SIG-M5 treated with dmso at 0.1 percent for 504 hours (cell line): ENCODE data around the gene PIK3CG.

ENCODE experiments used
- DNase-seq: peaks from one replicate; lab custom pipeline; 2025; ENCODE audit not compliant: unreplicated experiment; lab: John Stamatoyannopoulos, UW

The PIK3CG gene

GRCh38 chr7:106858618-106859532 lies 6.2 kb upstream of the PIK3CG start:
- peak; percentile 52 for DNase-seq

- DNase-seq: peak; percentile 58
Observed at GRCh38 chr7:106862317-106863089, 2.6 kb upstream of the PIK3CG start.

- no peak for DNase-seq
Observed at GRCh38 chr7:106863274-106863997, 1.6 kb upstream of the PIK3CG start.

- peak; percentile 23 for DNase-seq
Observed at GRCh38 chr7:106864298-106865081, 592 bp upstream of the PIK3CG start.

GRCh38 chr7:106866298-106867281 lies 1.5 kb downstream of the PIK3CG start:
- DNase-seq: peak; percentile 76

GRCh38 chr7:106867641-106868351 lies 2.7 kb downstream of the PIK3CG start:
- DNase-seq: no peak

GRCh38 chr7:106868364-106868763 lies 3.3 kb downstream of the PIK3CG start:
- no peak for DNase-seq

- DNase-seq: no peak
Observed at GRCh38 chr7:106869954-106870353, 4.9 kb downstream of the PIK3CG start.

- no peak for DNase-seq
Observed at GRCh38 chr7:106870528-106870927, 5.4 kb downstream of the PIK3CG start.

- DNase-seq: peak; percentile 92
Observed at GRCh38 chr7:106870983-106871410, 5.9 kb downstream of the PIK3CG start.

- peak; percentile 10 for DNase-seq
Observed at GRCh38 chr7:106871793-106872571, 6.9 kb downstream of the PIK3CG start.

GRCh38 chr7:106872763-106873162 lies 7.7 kb downstream of the PIK3CG start:
- DNase-seq: no peak

- no peak for DNase-seq
Observed at GRCh38 chr7:106874076-106874475, 9.0 kb downstream of the PIK3CG start.

- no peak for DNase-seq
Observed at GRCh38 chr7:106875508-106875907, 10.4 kb downstream of the PIK3CG start.

GRCh38 chr7:106878748-106879439 lies 13.8 kb downstream of the PIK3CG start:
- no peak for DNase-seq

GRCh38 chr7:106881984-106882383 lies 16.9 kb downstream of the PIK3CG start:
- no peak for DNase-seq

- DNase-seq: no peak
Observed at GRCh38 chr7:106883456-106884026, 18.5 kb downstream of the PIK3CG start.
